SK-N-MC (cell line): ENCODE measurements around the gene CAMTA1.

ENCODE experiments used
- DNase-seq: peaks from one replicate; pipeline ENCODE4 v3.0.0-alpha.2; 2011; ENCODE audit warnings: low read depth, low spot score
- H3K27ac ChIP-seq: fragments of 200-600 bp; sonication (generic); 2 replicates; pipeline ENCODE4 v1.5.1; 2016; ENCODE audit warnings: mixed run types
- H3K36me3 ChIP-seq: fragments of 200-600 bp; sonication (generic); 2 replicates; pipeline ENCODE4 v1.6.1; 2017; ENCODE audit warnings: antibody characterized with exemption, low read length, mixed read lengths; ENCODE audit not compliant: insufficient read depth
- H3K4me3 ChIP-seq: fragments of 200-600 bp; sonication (generic); 2 replicates; pipeline ENCODE4 v1.5.1; 2016
- H3K9ac ChIP-seq: fragments of 200-600 bp; sonication (generic); 2 replicates; pipeline ENCODE4 v1.8.0; 2017; ENCODE audit warnings: mixed run types, mixed read lengths; ENCODE audit not compliant: insufficient read length
- H3K9me3 ChIP-seq: fragments of 200-600 bp; sonication (generic); 2 replicates; pipeline ENCODE4 v1.6.1; 2017; ENCODE audit warnings: low read depth, mild to moderate bottlenecking, antibody characterized with exemption, low read length, moderate library complexity, mixed read lengths
- EZH2 ChIP-seq: fragments of 200-600 bp; sonication (generic); IDR thresholded peaks from one replicate; pipeline ENCODE4 v1.6.1; 2017; ENCODE audit warnings: antibody characterized with exemption
- FOXP2 ChIP-seq: optimal IDR thresholded peaks from 2 replicates; pipeline ENCODE3; 2011; ENCODE audit warnings: mild to moderate bottlenecking, moderate library complexity; ENCODE audit not compliant: insufficient read depth; ENCODE audit errors: extremely low read length, control extremely low read depth
- POLR2AphosphoS5 ChIP-seq: IDR thresholded peaks from 2 replicates; pipeline ENCODE4 v1.6.1; 2012; ENCODE audit warnings: mild to moderate bottlenecking, low read depth, low read length, borderline replicate concordance

The CAMTA1 gene

GRCh38 chr1:6930732-6931300 lies 145.6 kb downstream of the CAMTA1 start:
- Histone ChIP-seq H3K9ac (no peak overlapping the region), H3K9me3 (no peaks in the 10 kb centered on the region), H3K36me3 (no peaks in the 10 kb centered on the region), H3K27ac (no peak overlapping the region), H3K4me3 (no peak overlapping the region)
- TF ChIP-seq EZH2, result no peak
- no peak for TF ChIP-seq POLR2AphosphoS5
- no peak for TF ChIP-seq FOXP2
- no peak for DNase-seq

- Histone ChIP-seq H3K36me3 (no peaks in the 10 kb centered on the region), H3K4me3 (no peak overlapping the region), H3K9ac (no peak overlapping the region), H3K27ac (no peak overlapping the region), H3K9me3 (no peaks in the 10 kb centered on the region)
- TF ChIP-seq EZH2 (peak; percentile 89), FOXP2 (no peak), POLR2AphosphoS5 (no peak)
- DNase-seq, result no peak
Observed at GRCh38 chr1:6935361-6935883, 150.2 kb downstream of the CAMTA1 start.

DNA sequence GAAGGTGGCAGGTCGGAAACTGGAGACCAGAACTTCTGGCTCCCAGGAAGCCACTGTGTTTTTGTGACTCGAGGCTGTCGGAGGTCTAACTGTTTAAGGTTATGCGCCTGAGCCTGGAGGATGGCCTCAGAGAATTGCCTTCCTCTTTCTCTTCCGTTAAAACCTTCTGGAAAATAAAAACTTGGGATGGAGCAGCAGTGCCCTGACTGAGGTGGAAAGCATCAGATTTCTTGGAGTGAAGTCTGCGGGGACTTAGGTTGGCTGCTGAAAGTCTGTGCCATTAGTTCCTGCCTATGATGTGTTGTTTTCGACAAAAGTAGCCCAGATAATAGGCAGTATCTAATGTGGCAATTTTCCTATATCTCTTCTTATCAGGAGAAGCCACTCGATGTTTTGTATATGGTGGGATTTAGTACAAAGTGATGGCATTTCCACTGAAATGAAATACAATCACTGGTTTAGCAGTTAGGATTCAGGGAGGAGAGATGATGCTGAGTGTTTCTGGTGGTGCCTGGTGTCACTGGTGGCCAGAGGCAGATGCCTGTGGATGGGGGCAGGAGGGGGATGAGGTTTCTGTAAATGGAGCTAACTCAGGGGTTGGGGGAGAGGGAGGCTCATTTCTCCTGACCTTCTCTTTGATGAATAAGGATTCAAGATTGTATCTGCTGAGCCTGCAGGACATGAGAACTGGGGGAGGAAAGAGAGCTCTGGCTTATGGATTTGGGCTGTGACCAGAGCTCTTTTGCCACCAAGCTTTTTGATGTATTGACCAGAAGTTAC lies 150.8 kb downstream of the CAMTA1 start:
- TF ChIP-seq FOXP2 (no peak), EZH2 (no peak), POLR2AphosphoS5 (no peak)
- Histone ChIP-seq H3K27ac (no peak overlapping the region), H3K9me3 (no peaks in the 10 kb centered on the region), H3K36me3 (no peaks in the 10 kb centered on the region), H3K9ac (no peak overlapping the region), H3K4me3 (no peak overlapping the region)
- no peak for DNase-seq

- Histone ChIP-seq H3K9ac (no peak overlapping the region), H3K36me3 (no peaks in the 10 kb centered on the region), H3K4me3 (no peak overlapping the region), H3K9me3 (no peaks in the 10 kb centered on the region), H3K27ac (no peak overlapping the region)
- TF ChIP-seq POLR2AphosphoS5 (no peak), FOXP2 (no peak)
- DNase-seq, result no peak
Observed at GRCh38 chr1:6937048-6937447, 151.8 kb downstream of the CAMTA1 start.

DNA sequence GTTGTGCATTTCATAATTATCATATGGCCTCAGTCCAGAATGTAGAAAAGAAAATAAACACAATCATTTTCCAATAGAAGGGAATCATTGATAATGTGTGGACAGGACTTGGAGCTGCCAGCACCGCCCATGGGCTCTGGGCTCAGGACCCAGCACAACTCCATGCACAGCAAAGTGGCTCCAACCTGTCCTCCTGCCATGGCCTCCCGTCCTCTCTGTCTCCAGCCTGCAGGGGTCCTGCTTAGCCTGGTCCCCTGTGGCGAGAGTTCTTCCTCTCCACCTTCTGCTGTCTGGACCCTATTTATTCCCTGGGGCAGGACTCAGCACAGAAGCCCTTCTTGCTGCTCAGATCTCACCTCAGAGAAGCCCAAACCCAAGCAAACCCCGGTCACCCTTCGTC lies 154.1 kb downstream of the CAMTA1 start:
- no peaks in the 10 kb centered on the region for H3K9me3 ChIP-seq
- H3K9ac ChIP-seq, result no peak overlapping the region
- H3K36me3 ChIP-seq, result no peaks in the 10 kb centered on the region
- H3K27ac ChIP-seq, result no peak overlapping the region
- no peak for TF ChIP-seq FOXP2
- no peak for TF ChIP-seq EZH2
- no peak overlapping the region for H3K4me3 ChIP-seq
- DNase-seq, result no peak

DNA sequence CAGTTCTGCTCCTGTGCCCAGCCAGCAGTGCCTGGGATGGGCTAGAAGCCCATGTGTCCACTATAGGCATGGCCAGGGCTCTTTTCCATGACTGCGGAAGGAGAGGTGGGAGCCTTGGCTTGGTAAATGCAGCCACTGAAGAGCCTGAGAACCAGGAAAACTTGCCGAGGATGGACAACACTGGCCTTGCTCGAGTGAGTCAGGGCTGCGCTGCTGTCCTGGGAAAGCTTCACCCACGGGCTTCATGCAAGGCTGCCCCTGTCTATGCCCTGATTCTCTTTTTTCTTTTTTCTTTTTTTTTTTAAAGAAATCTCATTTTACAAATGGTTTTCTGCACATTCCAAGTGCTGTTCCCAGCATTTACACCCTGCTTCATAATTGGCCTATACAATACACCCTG lies 156.5 kb downstream of the CAMTA1 start:
- no peak for TF ChIP-seq EZH2
- TF ChIP-seq POLR2AphosphoS5, result no peak
- no peak for TF ChIP-seq FOXP2
- no peak overlapping the region for H3K27ac ChIP-seq

GRCh38 chr1:6942990-6943389 lies 157.7 kb downstream of the CAMTA1 start:
- H3K36me3 ChIP-seq, result no peaks in the 10 kb centered on the region
- no peak for TF ChIP-seq FOXP2
- no peak for TF ChIP-seq EZH2
- no peak for TF ChIP-seq POLR2AphosphoS5
- no peak for DNase-seq

More for the DNA sequence above, 156.5 kb downstream of the CAMTA1 start:
- H3K4me3 ChIP-seq, result no peak overlapping the region
- H3K9ac ChIP-seq, result no peak overlapping the region
- H3K9me3 ChIP-seq, result no peaks in the 10 kb centered on the region
- DNase-seq, result no peak
- no peaks in the 10 kb centered on the region for H3K36me3 ChIP-seq

GRCh38 chr1:6944434-6944833 lies 159.2 kb downstream of the CAMTA1 start:
- Histone ChIP-seq H3K36me3 (no peaks in the 10 kb centered on the region), H3K4me3 (no peak overlapping the region), H3K9me3 (no peaks in the 10 kb centered on the region), H3K27ac (no peak overlapping the region), H3K9ac (no peak overlapping the region)
- no peak for DNase-seq
- no peak for TF ChIP-seq POLR2AphosphoS5
- TF ChIP-seq EZH2, result no peak
- no peak for TF ChIP-seq FOXP2

More at GRCh38 chr1:6942990-6943389, 157.7 kb downstream of the CAMTA1 start:
- no peak overlapping the region for H3K27ac ChIP-seq
- no peaks in the 10 kb centered on the region for H3K9me3 ChIP-seq
- no peak overlapping the region for H3K4me3 ChIP-seq
- H3K9ac ChIP-seq, result no peak overlapping the region
